EH (cell line): ENCODE results near the gene TMEM117.
A peak's percentile ranks its signal among the peaks of the same experiment; 100 is the strongest.

Source experiments
- DNase-seq: peaks from one replicate; pipeline ENCODE4 v3.0.0-alpha.2; 2015; ENCODE audit warnings: low read depth

Gene TMEM117

DNA sequence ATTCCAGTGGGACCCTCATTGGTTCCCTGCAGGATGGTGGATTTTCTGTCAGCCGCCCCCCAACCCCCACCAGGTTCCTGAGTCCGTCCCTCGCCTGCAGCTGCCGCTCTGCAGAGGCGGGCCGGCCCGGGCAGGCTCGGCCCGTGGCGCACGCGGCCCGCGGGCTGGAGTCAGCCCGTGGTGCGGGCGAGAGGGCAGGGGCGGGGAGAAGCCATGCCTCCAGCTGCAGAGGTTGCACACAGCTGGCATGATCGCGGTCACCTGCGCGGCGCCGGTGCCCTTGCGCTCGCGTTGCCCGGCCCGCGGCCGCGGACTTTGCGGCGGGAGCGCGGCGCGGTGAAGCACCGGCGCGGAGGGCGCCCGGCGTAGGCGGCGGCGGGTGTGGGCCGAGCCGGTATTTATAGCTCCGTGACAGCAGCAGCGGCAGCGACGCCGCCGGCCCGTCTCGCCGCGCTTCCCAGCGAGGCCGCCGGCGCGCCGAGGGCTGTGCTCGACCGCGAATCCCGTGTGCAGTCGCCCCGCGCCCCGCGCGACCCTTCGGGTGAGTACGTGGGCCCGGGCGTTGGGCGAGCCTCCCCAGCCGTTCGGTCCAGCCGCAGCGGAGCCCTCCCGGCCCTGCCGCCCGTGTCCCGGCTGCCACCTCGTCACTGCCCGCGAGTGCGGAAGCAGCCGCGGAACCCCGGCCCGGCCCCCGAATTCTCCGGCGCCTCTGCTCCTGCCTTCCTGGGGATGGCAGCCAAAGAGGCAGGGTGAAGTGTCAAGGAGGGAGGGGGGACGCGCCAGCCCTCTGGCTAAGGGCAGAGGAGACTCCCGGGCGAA is at the start of gene TMEM117:
Gene TMEM117 (plus strand): TSS at position 426 of the 819 bp plus-strand sequence.
- DNase-seq: peak; percentile 74

DNA sequence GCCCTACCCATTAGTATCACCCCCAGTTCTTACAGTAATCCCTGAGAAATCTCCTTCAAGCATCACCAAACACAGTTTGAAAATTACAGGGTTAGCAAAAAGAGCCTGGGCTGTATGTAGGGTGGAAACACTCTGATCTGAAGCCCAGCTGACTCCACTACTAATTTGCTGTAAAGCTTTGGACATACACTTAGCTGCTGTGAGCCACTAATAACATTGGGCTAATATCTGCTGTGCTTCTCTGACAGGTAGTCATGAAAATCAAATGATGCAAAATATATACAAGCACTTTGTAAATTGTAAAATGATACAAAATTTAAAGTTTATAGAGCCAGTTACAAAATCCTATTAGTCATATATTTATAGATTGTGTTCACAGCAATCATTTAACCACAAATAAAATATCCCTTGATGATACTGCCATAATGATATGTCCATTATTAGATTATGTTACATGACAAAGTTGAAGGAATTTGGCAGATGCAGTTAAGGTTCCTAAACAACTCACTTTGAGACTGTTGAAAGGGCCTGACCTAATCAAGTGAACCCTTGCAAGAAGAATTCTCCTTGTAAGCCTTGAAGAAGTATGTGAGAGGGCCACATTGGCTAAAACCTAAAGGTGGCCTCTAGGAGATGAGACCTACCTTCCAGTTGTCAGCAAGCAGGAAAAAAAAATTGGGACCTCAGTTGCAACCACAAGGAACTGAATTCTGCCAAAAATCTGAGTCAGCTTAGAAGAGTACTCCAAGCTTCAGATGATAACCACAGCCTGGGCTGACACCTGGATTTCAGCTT is 48.8 kb upstream of the TMEM117 start:
- DNase-seq: no peak

DNA sequence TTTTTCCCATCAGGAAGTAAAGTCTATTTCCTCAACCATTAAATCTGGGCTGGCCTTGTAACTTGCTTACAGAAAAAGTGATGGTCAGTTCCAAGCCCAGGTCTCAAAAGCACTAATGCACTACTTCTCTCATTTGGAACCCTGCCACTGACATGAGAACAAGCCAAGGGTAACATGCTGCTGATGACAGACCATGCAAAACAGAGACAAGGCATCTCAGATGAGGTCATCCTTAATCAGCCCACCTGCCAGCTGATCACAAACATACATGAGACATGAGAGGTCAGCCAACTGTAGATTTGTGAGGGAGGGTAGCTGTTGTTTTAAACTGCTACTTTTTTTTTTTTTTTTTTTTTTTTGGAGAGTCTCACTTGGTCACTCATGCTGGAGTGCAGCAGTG is 45.9 kb upstream of the TMEM117 start:
- DNase-seq: peak; percentile 22

DNA sequence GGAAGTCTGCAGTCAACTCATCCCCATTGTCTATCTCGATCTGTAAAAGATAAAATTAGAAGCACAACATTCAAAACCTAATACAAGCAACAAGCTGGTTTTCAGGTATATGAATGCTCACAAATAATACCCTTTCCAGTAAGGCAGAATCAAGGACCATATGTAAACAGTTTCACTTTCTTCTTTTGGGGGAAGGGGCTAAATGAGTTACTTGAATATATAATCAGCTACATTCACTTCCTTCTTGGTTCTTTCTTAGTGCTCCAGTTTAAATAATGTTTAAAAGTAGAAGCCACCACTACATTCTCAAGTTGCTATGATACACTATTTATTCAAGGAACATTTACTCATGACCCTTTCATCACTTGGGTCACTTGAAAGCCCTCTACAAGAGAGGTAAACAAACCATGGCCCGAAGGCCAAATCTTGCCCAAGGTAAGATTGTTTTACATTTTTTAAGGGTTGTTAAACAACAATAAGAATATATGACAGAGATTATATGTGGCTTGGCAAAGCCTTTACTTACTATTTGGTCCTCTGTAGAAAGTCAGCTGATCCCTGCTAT is 40.1 kb upstream of the TMEM117 start:
- no peak for DNase-seq

DNA sequence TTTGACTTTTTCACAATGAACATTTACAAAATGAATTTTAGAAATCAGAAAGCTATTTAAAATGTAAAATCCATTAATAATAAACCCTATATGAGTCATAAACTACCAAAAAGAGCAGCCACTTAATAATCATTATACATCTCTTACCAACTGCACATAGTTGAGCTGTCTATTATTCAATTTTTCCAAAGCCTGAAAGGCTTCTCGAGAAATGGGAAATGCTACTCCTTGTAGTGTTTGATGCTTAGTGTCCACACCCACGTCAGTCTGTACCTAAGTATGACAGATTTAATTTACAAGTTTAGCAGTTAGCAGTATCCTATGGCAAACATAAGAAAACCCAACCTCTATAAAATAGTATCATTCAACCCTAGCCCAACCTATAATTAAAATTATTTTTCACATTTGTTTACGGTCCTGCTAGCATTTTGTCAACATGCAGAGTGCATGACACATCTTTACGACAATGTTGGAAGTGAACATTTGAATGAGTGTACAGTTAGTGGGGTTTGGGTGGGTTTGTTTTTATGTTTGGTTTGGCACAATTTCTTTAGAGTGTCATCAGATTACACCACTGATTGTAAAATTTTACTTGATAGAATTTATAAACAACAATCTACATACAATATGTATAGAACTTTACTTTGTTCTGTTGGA is 38.2 kb upstream of the TMEM117 start:
- no peak for DNase-seq

DNA sequence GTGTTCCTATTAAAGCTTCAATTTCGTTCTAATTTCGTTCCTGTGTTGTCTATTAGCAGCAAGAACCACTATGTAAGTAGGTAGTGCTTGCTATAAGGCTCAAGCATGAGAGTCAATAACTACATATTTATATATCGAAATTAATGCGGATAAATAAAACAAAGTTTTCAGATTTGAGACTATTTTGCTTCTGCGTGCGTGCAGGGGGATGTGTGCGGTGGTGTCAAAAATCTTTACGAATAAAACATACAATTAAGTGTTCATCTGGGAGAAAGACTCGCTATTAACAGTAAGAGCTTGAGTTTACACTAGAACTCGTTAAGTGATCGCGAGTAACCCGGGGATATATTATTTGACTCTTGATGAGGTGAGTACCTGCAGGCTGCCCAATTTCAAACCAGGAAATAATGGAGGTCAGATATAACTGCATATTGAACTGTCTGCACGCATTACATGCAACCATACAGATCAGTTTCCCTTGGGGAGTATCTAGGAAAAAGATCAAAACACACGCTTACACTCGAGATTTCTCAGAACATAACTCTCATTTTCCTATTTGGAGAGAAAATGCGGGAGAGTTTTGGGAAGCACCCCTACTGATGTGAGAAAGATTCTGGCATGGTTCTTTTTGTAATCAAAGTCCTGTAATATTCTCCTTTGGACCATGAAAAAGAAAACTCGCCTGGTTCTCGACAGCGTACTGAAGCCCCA is 30.6 kb upstream of the TMEM117 start:
- no peak for DNase-seq

DNA sequence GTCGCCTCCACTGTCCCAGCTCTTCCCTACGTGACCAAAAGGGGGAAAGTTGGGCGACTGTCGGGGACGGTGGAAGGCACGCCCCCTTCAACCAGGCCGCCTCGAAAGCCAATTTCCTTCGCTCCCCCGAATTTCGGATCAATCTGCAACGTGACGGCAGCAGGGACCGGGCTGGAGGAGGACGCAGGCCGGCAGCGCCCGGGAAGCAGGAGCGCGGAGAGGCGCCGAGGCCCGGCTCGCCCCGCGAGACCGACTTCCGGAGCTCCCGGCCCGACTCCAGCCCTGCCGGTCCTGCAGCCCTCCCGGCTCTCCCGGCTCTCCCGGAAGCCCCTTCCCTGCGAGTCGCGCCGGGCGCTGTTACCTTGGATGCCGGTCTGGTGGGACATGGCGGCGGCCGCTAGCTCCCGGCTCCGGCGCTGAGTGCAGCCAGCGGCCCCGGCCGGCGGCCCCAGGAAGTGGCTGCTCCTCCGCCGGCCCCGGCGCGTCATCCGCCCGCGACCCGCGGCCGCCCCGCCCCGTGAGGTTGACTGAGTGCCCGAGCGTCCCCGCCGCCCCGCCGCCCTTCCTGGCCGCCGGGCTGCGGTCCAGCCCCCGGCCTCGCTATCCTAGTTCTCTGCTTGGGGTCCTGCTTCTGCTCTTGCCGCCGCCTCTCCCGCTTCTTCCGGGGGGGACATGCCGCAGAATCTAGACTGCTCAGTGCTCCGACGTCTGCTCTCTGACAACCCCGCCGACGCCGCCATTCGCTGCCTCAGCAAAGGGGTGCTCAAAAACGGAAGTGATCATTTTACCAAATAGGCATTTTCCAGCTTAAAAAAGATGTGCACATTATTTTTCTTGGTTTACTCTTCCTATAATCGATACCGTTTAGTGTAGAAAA is 29.8 kb upstream of the TMEM117 start, which contains the start of gene TWF1:
Gene TWF1 (minus strand): TSS at position 458 of the 877 bp plus-strand sequence. CDS start 72 bp downstream, at position 386.
- DNase-seq: peak; percentile 84

DNA sequence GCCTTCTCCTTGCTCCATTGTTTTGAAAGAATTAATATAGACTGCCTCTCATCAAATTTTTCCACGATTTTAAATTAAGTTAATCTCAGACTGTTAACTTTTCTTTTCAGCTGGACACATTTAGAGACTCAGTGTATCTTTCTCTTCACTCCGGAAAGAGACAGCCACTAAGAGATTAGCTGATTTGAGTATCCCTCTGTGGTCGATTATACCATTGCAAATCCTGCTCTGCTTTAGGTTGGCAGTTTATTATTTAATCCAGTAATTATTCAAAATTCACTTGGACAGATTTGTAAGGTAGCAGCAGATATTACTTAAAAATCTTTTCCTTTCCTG is 29.2 kb upstream of the TMEM117 start:
- no peak for DNase-seq

DNA sequence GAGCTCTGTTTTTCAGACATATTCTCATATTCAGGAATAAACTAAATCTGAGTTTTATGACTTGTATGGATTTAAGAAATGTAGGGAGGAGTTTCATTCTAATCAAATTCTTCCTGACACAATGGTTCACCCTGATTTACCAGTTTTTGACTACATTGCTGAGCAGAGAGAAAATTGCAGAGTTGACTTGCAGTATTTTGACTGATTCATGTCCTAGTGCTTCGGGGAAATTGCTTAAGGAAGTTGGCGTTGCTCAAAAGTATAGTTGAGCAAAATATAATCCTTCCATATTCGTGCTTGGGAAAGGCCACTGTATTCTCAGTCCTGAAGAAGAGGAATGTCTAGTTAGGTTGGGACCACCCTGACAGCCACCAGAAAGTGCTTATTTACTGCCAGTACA is 28.5 kb upstream of the TMEM117 start:
- no peak for DNase-seq

DNA sequence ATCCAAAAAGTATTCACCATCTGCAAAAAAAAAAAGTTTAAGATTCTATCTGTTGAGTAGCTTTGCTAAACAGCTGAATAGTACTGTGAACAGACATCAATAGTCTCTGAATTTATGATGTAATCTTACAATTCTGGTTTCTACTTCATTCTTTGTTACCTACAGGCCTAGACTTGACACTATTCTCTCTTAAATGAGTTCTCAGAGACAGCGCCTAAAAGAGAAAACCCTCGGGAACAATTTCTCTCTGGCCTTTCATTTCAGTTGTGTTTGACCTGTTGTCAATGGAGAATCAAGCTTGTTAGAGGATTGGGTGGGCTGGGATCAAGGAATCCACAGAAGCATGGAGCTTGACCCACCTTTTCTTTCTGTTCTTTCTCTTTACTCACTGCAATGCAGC is 23.8 kb upstream of the TMEM117 start:
- no peak for DNase-seq

DNA sequence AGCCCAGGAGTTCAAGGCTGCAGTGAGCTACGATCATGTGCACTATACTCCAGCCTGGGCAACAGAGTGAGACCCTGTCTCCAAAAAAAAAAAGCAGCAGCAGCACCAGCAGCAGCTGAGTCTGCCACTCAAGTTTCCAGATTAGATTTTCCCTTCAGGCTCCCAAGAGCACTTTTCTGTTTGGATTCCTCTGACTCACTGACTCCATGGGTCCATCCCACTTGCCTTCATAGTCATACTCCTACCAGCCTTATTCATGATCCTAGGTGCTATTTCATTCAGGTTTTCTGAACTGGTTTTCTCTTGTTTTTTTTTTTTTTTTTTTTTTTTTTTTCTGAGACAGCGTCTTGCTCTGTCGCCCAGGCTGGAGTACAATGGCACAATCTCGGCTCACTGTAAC is 23.0 kb upstream of the TMEM117 start:
- peak; percentile 25 for DNase-seq

DNA sequence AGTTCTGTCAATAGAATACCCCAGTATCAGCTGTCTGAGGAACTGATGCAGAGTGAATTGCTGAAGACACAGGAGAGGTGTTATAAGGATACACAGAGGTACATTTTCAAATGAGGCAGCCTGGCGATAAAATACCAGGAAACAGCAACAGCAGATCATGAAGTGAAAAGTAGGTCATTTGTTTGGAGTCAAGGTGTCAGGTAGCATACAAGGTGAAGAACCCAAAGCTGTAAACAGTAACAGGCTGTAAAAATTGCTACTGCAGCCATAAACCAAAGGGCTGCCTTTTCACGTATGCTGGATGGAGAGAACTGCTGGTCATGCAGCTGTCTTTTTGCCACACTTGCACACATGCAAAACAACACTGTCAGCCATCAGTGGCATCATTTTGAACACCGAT is 20.5 kb upstream of the TMEM117 start:
- no peak for DNase-seq

DNA sequence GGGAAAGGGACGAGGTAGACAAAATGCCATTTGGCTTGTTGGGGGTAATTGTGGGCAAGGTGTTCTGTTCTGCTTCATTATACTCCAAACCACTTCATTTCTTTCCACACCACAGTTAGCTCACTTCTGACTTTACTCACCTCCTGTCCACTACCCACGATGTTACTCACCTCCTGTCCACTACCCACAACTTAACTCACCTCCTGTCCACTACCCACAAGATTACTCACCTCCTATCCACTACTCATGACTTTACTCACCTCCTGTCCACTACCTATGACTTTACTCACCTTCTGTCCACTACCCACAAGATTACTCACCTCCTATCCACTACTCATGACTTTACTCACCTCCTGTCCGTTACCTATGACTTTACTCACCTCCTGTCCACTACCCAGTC is 19.7 kb upstream of the TMEM117 start:
- DNase-seq: no peak

DNA sequence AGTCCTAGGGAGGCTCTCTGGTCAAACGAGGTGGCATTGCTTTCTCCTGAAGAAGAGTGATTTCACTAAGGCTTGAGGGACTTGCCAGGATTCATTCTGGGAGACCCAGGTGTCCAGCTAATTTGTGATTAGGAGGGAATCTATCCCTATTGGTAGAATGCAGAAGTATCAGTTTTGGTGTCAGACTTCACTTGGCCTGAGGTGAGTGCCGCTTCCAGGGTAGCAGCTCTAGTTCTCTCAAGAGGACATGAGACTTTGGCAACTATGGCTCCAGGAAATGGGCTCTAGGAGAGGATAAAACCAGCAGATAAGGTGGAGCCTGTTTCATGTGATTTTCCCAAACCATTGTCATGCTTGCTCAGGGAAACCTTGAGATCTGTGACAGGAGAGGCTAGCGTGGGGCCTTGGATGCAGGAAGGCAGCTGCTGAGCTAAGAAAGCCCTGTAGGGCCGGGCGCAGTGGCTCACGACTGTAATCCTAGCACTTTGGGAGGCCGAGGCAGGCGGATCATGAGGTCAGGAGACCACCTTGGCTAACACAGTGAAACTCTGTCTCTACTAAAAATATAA is 11.6 kb upstream of the TMEM117 start:
- no peak for DNase-seq

DNA sequence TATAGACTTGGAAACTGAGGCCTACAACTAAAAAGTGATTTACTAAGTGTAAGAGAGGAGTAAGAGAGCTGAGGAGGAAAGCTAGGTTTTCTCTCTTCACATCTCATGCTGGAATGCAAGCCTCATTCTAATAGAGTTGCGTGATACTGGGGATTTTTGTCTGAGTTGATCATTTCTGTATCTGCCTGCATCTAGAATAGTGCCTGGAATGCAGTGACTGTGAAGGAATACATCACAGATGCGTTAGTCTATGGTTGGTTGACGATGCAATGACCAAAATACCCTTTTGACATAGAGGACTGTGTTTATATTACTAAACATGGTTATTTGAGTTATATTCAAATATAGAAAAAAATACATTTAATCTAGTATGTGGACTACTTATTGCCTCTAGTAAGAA is 9.2 kb upstream of the TMEM117 start:
- DNase-seq: peak; percentile 41

DNA sequence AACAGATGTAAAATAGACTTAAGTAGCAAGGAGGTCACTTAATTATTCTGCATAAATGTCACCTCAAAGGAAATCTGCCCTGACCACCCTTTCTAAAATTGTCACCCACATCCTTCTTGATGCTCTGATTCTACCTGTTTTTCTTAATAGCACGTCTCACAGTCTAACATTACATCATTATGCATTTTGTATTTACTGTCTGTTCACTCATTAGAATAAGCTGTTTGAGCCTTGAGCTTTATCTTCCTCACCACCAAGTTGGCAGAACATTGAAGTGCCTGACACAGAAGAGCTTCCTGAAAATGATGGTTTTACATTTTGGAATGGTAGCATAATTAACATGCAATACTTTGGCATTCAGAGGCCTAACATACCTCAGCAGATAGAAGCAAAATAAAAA is 8.8 kb upstream of the TMEM117 start:
- no peak for DNase-seq

DNA sequence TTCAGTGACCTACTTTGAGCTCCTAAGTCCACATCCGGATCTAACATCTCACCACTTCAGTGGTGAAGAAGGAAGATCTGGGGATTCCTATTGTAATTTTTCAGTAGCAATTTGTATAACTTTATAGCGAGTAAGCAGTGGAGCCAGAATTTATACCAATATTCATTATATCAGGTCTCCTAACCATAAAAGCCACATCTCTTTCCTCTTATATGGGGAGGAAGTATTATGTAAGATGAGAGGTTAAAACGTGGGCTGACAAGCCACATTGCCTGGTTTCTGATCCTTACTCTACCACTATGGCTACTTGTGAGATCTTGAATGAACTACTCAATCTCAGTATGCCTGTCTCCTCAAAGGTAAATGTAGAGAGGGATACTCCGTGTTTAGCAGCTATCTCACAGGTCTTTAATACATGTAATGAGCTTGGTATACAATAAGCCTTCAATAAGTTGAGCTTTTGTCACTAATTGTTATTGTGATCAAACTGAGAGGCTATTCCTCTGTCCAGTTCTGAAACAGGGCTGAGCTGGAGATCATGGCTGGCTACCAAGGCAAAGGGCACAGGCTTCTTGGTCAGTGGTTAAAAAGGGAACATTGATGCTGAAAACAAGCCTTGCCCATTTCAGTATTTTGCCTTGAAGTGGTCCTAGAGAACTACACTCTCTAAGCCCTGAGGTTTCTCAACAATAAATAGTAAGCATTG is 3.3 kb upstream of the TMEM117 start:
- DNase-seq: no peak

DNA sequence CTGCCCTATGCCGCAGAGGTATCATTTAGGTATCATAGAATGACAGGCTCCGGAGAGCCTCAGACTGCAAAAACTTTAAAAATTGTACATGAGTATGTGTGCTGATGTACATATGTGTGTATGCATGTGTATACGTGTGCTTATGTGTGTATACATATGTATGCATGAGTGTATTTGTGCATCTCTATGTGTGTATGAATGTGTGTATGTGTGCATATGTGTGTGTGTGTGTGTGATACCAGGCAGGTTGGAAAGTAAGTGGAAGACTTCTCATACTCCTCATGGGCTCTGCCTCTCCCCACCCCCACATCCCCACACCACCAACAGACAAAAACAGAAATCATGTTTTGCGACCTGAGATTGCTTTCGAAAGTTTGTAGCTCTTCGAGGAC is 621 bp upstream of the TMEM117 start:
- no peak for DNase-seq

DNA sequence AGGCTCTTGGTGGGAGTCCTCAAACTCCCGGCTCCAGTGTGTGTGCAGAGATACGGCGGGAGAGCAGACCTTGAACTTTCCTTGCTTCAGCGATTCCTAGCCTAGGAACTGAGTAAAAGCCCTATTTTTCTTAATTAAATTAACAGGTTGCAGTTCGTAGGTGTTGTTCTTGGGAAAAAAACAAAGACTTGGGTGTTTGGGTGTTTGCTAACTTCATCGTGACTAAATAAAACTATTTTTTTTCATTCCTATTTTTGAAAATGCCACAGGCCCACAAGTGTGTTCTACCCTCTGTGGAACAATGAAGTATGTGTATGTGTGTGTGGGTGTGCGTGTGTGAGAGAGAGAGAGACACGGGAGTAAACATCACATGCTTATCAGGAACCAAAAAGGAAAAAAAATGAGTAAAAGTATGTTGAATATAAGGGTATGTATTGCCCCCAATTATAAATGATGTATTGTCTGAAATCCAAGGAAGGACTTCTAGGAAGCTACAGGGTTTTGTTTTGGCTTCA is 651 bp downstream of the TMEM117 start:
- peak; percentile 39 for DNase-seq

DNA sequence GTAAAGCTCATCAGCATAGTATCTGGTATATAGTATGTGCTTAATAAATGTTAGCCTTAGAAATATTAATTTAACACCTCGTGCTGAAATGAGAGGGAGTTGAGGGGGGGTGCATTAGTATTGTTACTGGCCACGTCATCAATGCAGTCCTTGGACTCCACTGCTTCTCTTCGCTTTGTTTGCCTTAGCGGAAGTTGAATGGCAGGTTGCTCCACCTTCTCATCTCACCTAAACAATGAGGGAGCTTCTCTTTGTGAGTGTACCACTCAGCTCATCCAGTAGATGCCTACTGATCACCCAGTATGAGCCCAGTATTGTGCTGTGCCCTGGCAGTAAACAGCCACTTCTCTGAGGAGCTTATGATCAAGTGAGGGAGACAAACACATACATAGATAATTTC is 4.5 kb downstream of the TMEM117 start:
- no peak for DNase-seq
